ENCODE measurements around the gene BLCAP. TPM values are rescaled to one million over a fixed set of nuclear protein-coding genes. Genes with fewer than 3 reads are reported as not detected.

The BLCAP gene
- total and polyA plus RNA-seq, 2 of the 4 experiments (the other 2 are of a cell fraction) = 17.7 to 67.3 TPM

- intact Hi-C loops (cut with micrococcal nuclease) = no loop called here
- BruUV-seq (replicated peaks) = no TSS peak
Observed at GRCh38 chr20:37479266-37479665, 48.4 kb downstream of the BLCAP start.

More at GRCh38 chr20:37479266-37479665, 48.4 kb downstream of the BLCAP start:
- H3K9me3 ChIP-seq (ENCODE audit: control insufficient read depth, insufficient read depth, low read length) = peaks cover 8% of the 10 kb centered on the region
- ChIA-PET CTCF (no interaction called here), POLR2A (ENCODE audit: unreplicated experiment) (no interaction called here)
- H3K18ac ChIP-seq (ENCODE audit: low read depth, low read length) = no peak overlapping the region
- DNase-seq = no peak
- no peaks in the 10 kb centered on the region for H3K79me1 ChIP-seq (ENCODE audit: low read depth in 1 of 2, low read length in 2 of 2)
- no peak overlapping the region for H2BK5ac ChIP-seq (ENCODE audit: low read depth, low read length, poor library complexity, severe bottlenecking)
- H3K9me1 ChIP-seq (ENCODE audit: insufficient read depth, low read length) = no peaks in the 10 kb centered on the region
- H3K36me3 ChIP-seq (ENCODE audit: control insufficient read depth, insufficient read depth, low read length) = no peaks in the 10 kb centered on the region
- no peak overlapping the region for H3K4me3 ChIP-seq (ENCODE audit: insufficient read depth, low read depth, low read length)
- no peak overlapping the region for H2BK20ac ChIP-seq (ENCODE audit: low read depth, low read length)
- no peak overlapping the region for H2AFZ ChIP-seq (replicated peaks; ENCODE audit: low read length, poor library complexity)
- H3K4me1 ChIP-seq (ENCODE audit: control insufficient read depth, insufficient read depth, low read length) = no peaks in the 10 kb centered on the region
- no peak for ATAC-seq (ENCODE audit: low read depth)
- H2AK5ac ChIP-seq (ENCODE audit: low read depth, low read length) = no peak overlapping the region
- no peak overlapping the region for H3K23ac ChIP-seq (ENCODE audit: low read depth, low read length)
- no peak overlapping the region for H3K4me2 ChIP-seq (ENCODE audit: low read depth, low read length)
- dilution Hi-C loops (cut with HindIII; ENCODE audit: low sequenced_read_pairs, unreplicated experiment) = no loop called here
- H4K91ac ChIP-seq (ENCODE audit: insufficient read depth, low read depth, low read length) = no peak overlapping the region
- H4K20me1 ChIP-seq (ENCODE audit: insufficient read depth, low read length) = no peaks in the 10 kb centered on the region
- H2BK15ac ChIP-seq (ENCODE audit: low read depth, low read length) = no peak overlapping the region
- H4K8ac ChIP-seq (ENCODE audit: low read depth in 2 of 2, low read length in 2 of 2) = no peak overlapping the region
- no peak overlapping the region for H2AK9ac ChIP-seq (replicated peaks; ENCODE audit: low read depth, low read length, poor library complexity)
- in situ Hi-C loops (cut with MboI; ENCODE audit: low sequenced_read_pairs) = no loop called here
- no CpG with 5 or more reads among the region's 6 CpGs for WGBS, 2 experiments (ENCODE audit: extremely low coverage in 2 of 2, insufficient read length in 1 of 2)
- TF ChIP-seq MXI1 (IDR thresholded peaks at IDR 0.05; ENCODE audit: borderline replicate concordance, low read depth, low read length) (no peak), MAZ (IDR thresholded peaks at IDR 0.05; ENCODE audit: borderline replicate concordance, low read depth, low read length) (no peak), USF2 (IDR thresholded peaks at IDR 0.05; ENCODE audit: low read depth, low read length) (no peak), RCOR1 (IDR thresholded peaks at IDR 0.05; ENCODE audit: insufficient replicate concordance, low read length) (no peak), CTCF (conservative IDR thresholded peaks at IDR 0.05; ENCODE audit: low read depth, low read length) (no peak)
- H4K5ac ChIP-seq (ENCODE audit: low read depth, low read length) = no peak overlapping the region
- no peak overlapping the region for H3K14ac ChIP-seq (replicated peaks; ENCODE audit: low read depth, low read length)
- no peak overlapping the region for H3K56ac ChIP-seq (ENCODE audit: extremely low read depth, insufficient read depth, low read length)
- H3K9ac ChIP-seq (ENCODE audit: low read depth, low read length) = no peak overlapping the region
- H2BK120ac ChIP-seq (ENCODE audit: low read depth, low read length) = no peak overlapping the region
- peaks cover 55% of the 10 kb centered on the region for H3K27me3 ChIP-seq (ENCODE audit: control insufficient read depth, insufficient read depth, low read length)
- no peak overlapping the region for H3K27ac ChIP-seq (ENCODE audit: insufficient read depth, low read length)
- H3K4ac ChIP-seq (ENCODE audit: low read depth, low read length) = no peak overlapping the region
